Measurements from ENCODE around the gene MGAT5B. TPM values are rescaled to one million over a fixed set of nuclear protein-coding genes. Genes with fewer than 3 reads are reported as not detected.
A peak's percentile ranks its signal among the peaks of the same experiment; 100 is the strongest.

MGAT5B gene
- total and polyA plus RNA-seq, 9 of the 15 experiments (the other 6 are each of a cell fraction or from before 2014, with no cell fraction given) = 0.09 to 0.43 (median 0.18) TPM; not detected in 4

DNA sequence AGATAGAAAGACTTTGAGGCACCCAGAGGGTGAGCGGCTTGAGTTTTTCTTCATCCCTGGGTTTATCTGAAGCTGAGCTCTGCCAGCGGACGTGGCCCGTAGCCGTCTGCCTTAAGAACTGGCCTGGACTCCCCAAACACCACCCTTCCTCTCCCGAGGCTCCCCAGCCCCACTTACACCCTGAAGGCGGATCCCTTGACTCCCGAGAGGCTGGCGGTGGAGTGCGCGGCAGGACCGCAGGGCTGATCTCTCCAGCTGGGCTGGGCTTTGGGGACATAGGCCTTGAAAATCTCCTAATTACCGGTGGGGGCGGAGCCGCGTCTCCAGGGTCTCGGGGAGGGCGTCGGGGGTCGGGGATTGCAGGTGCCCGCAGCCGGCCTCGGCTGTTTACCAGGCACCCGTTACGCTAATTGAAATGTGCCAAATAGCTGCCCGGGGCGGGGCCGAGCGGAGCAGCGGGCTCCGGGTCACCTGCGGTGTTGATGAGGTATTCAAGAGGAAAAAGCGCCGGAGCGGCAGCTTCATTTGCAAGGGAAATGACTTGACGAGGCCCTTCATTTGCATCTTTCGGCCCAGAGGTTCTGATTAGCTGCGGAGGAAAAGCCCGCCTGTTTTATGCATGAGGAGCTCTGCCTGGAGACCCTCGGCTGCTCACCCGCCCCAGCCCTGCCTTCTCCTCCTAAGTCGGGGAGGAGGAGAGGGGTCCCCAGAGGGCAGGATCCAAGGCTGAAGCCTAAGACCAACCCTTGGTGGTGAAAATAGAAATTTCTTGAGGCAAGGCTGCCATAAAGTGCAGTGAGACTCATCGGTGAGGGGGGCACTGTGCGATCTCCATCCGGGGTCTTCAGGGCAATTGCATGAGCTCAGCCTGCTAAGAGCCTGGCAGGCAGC, 100.7 kb downstream of the MGAT5B start:
- CTCF ChIA-PET (ENCODE audit: low intra/inter-chr PET ratio) = no interaction called here
- H3K4me3 ChIP-seq = no peak overlapping the region
- no peak for ATAC-seq
- peaks cover 48 to 80% of the 10 kb centered on the region in 2 experiments for H3K27me3 ChIP-seq (ENCODE audit: control insufficient read depth in 2 of 2, insufficient read depth in 2 of 2, low read length in 2 of 2)
- WGBS (ENCODE audit: insufficient coverage, low coverage, missing lambda C conversion rate) = 8% methylated on average over 35 of the region's 45 CpGs
- intact Hi-C loops (cut with micrococcal nuclease) (no loop called here), in situ Hi-C loops (cut with MboI) (no loop called here)
- no peak overlapping the region for H3K4me2 ChIP-seq (ENCODE audit: insufficient read depth, low read length)
- H3K9ac ChIP-seq (ENCODE audit: insufficient read depth in 1 of 2, low read depth in 2 of 2, low read length in 2 of 2) = no peak overlapping the region
- POLR2A ChIA-PET = no interaction called here
- peak in 1 of 4 experiments; percentile 11 for DNase-seq (ENCODE audit: extremely low read depth in 1 of 4, low spot score in 3 of 4)
- H4K20me1 ChIP-seq (replicated peaks; ENCODE audit: control insufficient read depth, insufficient read depth, low read length) = no peaks in the 10 kb centered on the region; the same call in 1 of the 2 replicates
- H3K27ac ChIP-seq (ENCODE audit: extremely low read depth, low read depth, low read length) = no peak overlapping the region
- no peak for FAIRE-seq
- peaks cover 0 to 9% of the 10 kb centered on the region in 2 experiments; a peak in 2 of 5 replicates for H3K4me1 ChIP-seq (replicated peaks in 1 of 2; ENCODE audit: control insufficient read depth in 2 of 2, insufficient read depth in 2 of 2, low read length in 2 of 2)
- no peaks in the 10 kb centered on the region for H3K9me3 ChIP-seq (replicated peaks; ENCODE audit: control insufficient read depth, insufficient read depth, low read depth, low read length)
- H3K79me2 ChIP-seq (ENCODE audit: control insufficient read depth, insufficient read depth, low read length) = no peaks in the 10 kb centered on the region
- no peak overlapping the region for H2AFZ ChIP-seq (ENCODE audit: low read depth, low read length)
- no peaks in the 10 kb centered on the region for H3K36me3 ChIP-seq (ENCODE audit: control insufficient read depth, insufficient read depth, low read length)
- BruUV-seq (replicated peaks) = no TSS peak
- no peaks in the 10 kb centered on the region for H3K9me1 ChIP-seq (ENCODE audit: control insufficient read depth, insufficient read depth, low read length)
- TF ChIP-seq, protein P1, sequence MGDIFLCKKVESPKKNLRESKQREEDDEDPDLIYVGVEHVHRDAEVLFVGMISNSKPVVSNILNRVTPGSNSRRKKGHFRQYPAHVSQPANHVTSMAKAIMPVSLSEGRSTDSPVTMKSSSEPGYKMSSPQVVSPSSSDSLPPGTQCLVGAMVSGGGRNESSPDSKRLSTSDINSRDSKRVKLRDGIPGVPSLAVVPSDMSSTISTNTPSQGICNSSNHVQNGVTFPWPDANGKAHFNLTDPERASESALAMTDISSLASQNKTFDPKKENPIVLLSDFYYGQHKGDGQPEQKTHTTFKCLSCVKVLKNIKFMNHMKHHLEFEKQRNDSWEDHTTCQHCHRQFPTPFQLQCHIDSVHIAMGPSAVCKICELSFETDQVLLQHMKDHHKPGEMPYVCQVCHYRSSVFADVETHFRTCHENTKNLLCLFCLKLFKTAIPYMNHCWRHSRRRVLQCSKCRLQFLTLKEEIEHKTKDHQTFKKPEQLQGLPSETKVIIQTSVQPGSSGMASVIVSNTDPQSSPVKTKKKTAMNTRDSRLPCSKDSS (IDR thresholded peaks at IDR 0.05; ENCODE audit: low read depth, partially characterized antibody) = no peak
- TF ChIP-seq FOXJ2 (tag; IDR thresholded peaks at IDR 0.05) (no peak), PHTF2 (CRISPR knock-in tag; IDR thresholded peaks at IDR 0.05) (no peak), AFF4 (CRISPR knock-in tag; IDR thresholded peaks at IDR 0.05) (no peak), THAP7 (CRISPR knock-in tag; IDR thresholded peaks at IDR 0.05) (no peak), CSDE1 (IDR thresholded peaks at IDR 0.05) (no peak), DNMT1 (IDR thresholded peaks at IDR 0.05) (no peak), GTF3C2 (IDR thresholded peaks at IDR 0.05; ENCODE audit: borderline replicate concordance, extremely low read depth, insufficient read length) (no peak), ZNF644 (tag; IDR thresholded peaks at IDR 0.05; ENCODE audit: low read depth) (no peak)
